Epithelial cell of esophagus (primary cell): ENCODE measurements around the gene CLSTN2.

ENCODE experiments used
- DNase-seq: peaks from one replicate; pipeline ENCODE4 v3.0.0; 2010; ENCODE audit warnings: low read depth
- H3K4me3 ChIP-seq: 2 replicates; pipeline ENCODE4 v1.5.1; 2011; ENCODE audit warnings: mild to moderate bottlenecking, low read length, control low read depth
- TF ChIP-seq, protein P1 (sequence below): IDR thresholded peaks from 2 replicates; pipeline ENCODE4 v1.5.1; 2011; ENCODE audit warnings: low read depth, mild to moderate bottlenecking, low read length, control low read depth, inconsistent platforms; ENCODE audit not compliant: insufficient read depth; ENCODE audit errors: missing control alignments

CLSTN2 gene

GRCh38 chr3:140143367-140144069, 208.5 kb downstream of the CLSTN2 start:
- no peak overlapping the region for H3K4me3 ChIP-seq
- no peak for DNase-seq
- TF ChIP-seq, protein P1, sequence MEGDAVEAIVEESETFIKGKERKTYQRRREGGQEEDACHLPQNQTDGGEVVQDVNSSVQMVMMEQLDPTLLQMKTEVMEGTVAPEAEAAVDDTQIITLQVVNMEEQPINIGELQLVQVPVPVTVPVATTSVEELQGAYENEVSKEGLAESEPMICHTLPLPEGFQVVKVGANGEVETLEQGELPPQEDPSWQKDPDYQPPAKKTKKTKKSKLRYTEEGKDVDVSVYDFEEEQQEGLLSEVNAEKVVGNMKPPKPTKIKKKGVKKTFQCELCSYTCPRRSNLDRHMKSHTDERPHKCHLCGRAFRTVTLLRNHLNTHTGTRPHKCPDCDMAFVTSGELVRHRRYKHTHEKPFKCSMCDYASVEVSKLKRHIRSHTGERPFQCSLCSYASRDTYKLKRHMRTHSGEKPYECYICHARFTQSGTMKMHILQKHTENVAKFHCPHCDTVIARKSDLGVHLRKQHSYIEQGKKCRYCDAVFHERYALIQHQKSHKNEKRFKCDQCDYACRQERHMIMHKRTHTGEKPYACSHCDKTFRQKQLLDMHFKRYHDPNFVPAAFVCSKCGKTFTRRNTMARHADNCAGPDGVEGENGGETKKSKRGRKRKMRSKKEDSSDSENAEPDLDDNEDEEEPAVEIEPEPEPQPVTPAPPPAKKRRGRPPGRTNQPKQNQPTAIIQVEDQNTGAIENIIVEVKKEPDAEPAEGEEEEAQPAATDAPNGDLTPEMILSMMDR, result no peak

GRCh38 chr3:140145528-140145927, 210.5 kb downstream of the CLSTN2 start:
- TF ChIP-seq, protein P1, result no peak
- DNase-seq, result no peak
- no peak overlapping the region for H3K4me3 ChIP-seq

GRCh38 chr3:140146668-140147067, 211.7 kb downstream of the CLSTN2 start:
- H3K4me3 ChIP-seq, result no peak overlapping the region
- DNase-seq, result no peak
- TF ChIP-seq, protein P1, result no peak

DNA sequence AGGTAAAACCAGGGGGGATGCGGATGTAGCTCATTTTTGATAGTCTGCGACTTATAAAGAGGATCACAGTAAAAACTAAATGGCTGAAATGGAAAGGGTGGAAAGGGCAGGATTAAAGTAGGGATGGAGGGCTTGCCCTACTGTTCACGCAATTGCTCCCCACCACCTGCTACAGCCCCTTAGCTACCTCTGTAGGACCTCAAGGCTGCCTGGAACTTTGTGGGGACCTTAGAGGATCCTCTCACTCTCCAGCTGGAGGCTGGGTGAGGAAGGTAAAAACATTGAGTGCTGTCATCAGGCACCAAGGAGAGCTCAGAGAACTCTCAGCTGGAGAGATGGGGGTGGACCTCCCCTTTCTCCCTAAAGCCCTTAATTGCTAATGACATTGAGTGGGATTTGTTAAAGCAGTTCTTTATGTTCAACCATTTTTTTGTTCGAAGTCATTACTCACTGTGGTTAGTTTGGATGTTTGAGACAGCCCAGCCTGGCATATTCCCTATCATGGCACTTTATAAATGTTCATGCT, 213.0 kb downstream of the CLSTN2 start:
- DNase-seq, result no peak
- TF ChIP-seq, protein P1, result no peak
- no peak overlapping the region for H3K4me3 ChIP-seq

- no peak for DNase-seq
- TF ChIP-seq, protein P1, result no peak
- no peak overlapping the region for H3K4me3 ChIP-seq
These were observed 213.9 kb downstream of the CLSTN2 start for GRCh38 chr3:140148824-140149390.

- H3K4me3 ChIP-seq, result no peak overlapping the region
- TF ChIP-seq, protein P1, result no peak
- no peak for DNase-seq
These were observed 216.3 kb downstream of the CLSTN2 start for GRCh38 chr3:140151321-140151720.
